ENCODE results near the gene AKIRIN1.
A peak's percentile ranks its signal among the peaks of the same experiment; 100 is the strongest.

Gene AKIRIN1

GRCh38 chr1:38992412-38993111, 1.5 kb downstream of the AKIRIN1 start:
- Histone ChIP-seq H3K9ac (ENCODE audit: low read depth, low read length, poor library complexity, severe bottlenecking) (peak overlapping the region; percentile 86), H3K4me1 (ENCODE audit: insufficient read depth, low read length, poor library complexity, severe bottlenecking) (peaks cover 37% of the 10 kb centered on the region), H3K9me2 (replicated peaks; ENCODE audit: low read depth, low read length) (no peaks in the 10 kb centered on the region), H3K79me2 (ENCODE audit: insufficient read depth, low read length) (peaks cover 65% of the 10 kb centered on the region), H3K4me2 (ENCODE audit: low read depth, low read length, poor library complexity, severe bottlenecking) (peak overlapping the region; percentile 78), H3F3A (ENCODE audit: low read depth) (no peaks in the 10 kb centered on the region), H3K36me3 (ENCODE audit: insufficient read depth, low read length) (no peaks in the 10 kb centered on the region), H4K20me1 (ENCODE audit: insufficient read depth, low read length, poor library complexity, severe bottlenecking) (peaks cover 53% of the 10 kb centered on the region), H3K4me3 (ENCODE audit: low read length, poor library complexity, severe bottlenecking) (peak overlapping the region; percentile 75), H3K27me3 (ENCODE audit: insufficient read depth, low read length, poor library complexity, severe bottlenecking) (peaks cover 5% of the 10 kb centered on the region), H3K9me3 (ENCODE audit: insufficient read depth, low read depth, low read length) (no peaks in the 10 kb centered on the region), H2AFZ (ENCODE audit: low read length) (no peak overlapping the region)
- TF ChIP-seq CTCF (conservative IDR thresholded peaks at IDR 0.05; ENCODE audit: low read length) = no peak
- TF ChIP-seq EZH2phosphoT487 (IDR thresholded peaks at IDR 0.05; ENCODE audit: borderline replicate concordance) = no peak

- Histone ChIP-seq H3K4me3 (ENCODE audit: low read length, poor library complexity, severe bottlenecking) (peak overlapping the region; percentile 47), H3K4me1 (ENCODE audit: insufficient read depth, low read length, poor library complexity, severe bottlenecking) (peaks cover 44% of the 10 kb centered on the region), H3K9me2 (replicated peaks; ENCODE audit: low read depth, low read length) (no peaks in the 10 kb centered on the region), H3K36me3 (ENCODE audit: insufficient read depth, low read length) (peaks cover 11% of the 10 kb centered on the region; the same call in 1 of the 2 replicates), H2AFZ (ENCODE audit: low read length) (no peak overlapping the region), H3K27me3 (ENCODE audit: insufficient read depth, low read length, poor library complexity, severe bottlenecking) (peaks cover 5% of the 10 kb centered on the region), H3K4me2 (ENCODE audit: low read depth, low read length, poor library complexity, severe bottlenecking) (peak overlapping the region; percentile 68), H3K79me2 (ENCODE audit: insufficient read depth, low read length) (peaks cover 78% of the 10 kb centered on the region), H3F3A (ENCODE audit: low read depth) (no peaks in the 10 kb centered on the region), H3K9me3 (ENCODE audit: insufficient read depth, low read depth, low read length) (no peaks in the 10 kb centered on the region), H4K20me1 (ENCODE audit: insufficient read depth, low read length, poor library complexity, severe bottlenecking) (peaks cover 62% of the 10 kb centered on the region), H3K9ac (ENCODE audit: low read depth, low read length, poor library complexity, severe bottlenecking) (no peak overlapping the region)
- no peak for TF ChIP-seq EZH2phosphoT487 (IDR thresholded peaks at IDR 0.05; ENCODE audit: borderline replicate concordance)
- no peak for TF ChIP-seq CTCF (conservative IDR thresholded peaks at IDR 0.05; ENCODE audit: low read length)
These were observed 3.1 kb downstream of the AKIRIN1 start for GRCh38 chr1:38994196-38994595.

- H3K27me3 ChIP-seq (ENCODE audit: insufficient read depth, low read length, poor library complexity, severe bottlenecking) = no peaks in the 10 kb centered on the region
- peak overlapping the region; percentile 32 for H3K4me3 ChIP-seq (ENCODE audit: low read length, poor library complexity, severe bottlenecking)
- H3K36me3 ChIP-seq (ENCODE audit: insufficient read depth, low read length) = peaks cover 39% of the 10 kb centered on the region
- H3K9ac ChIP-seq (ENCODE audit: low read depth, low read length, poor library complexity, severe bottlenecking) = no peak overlapping the region
- peaks cover 71% of the 10 kb centered on the region for H3K79me2 ChIP-seq (ENCODE audit: insufficient read depth, low read length)
- peaks cover 37% of the 10 kb centered on the region for H3K4me1 ChIP-seq (ENCODE audit: insufficient read depth, low read length, poor library complexity, severe bottlenecking)
- H3K9me2 ChIP-seq (replicated peaks; ENCODE audit: low read depth, low read length) = no peaks in the 10 kb centered on the region
- TF ChIP-seq EZH2phosphoT487 (IDR thresholded peaks at IDR 0.05; ENCODE audit: borderline replicate concordance) = no peak
- no peak for TF ChIP-seq CTCF (conservative IDR thresholded peaks at IDR 0.05; ENCODE audit: low read length)
- no peak overlapping the region for H2AFZ ChIP-seq (ENCODE audit: low read length)
- no peaks in the 10 kb centered on the region for H3K9me3 ChIP-seq (ENCODE audit: insufficient read depth, low read depth, low read length)
- no peaks in the 10 kb centered on the region for H3F3A ChIP-seq (ENCODE audit: low read depth)
- peaks cover 51% of the 10 kb centered on the region for H4K20me1 ChIP-seq (ENCODE audit: insufficient read depth, low read length, poor library complexity, severe bottlenecking)
- H3K4me2 ChIP-seq (ENCODE audit: low read depth, low read length, poor library complexity, severe bottlenecking) = peak overlapping the region; percentile 53
These were observed 6.2 kb downstream of the AKIRIN1 start for GRCh38 chr1:38997034-38997900.
